Hepatocyte (in vitro differentiated cells): ENCODE results near the gene DHX8. TPM values are rescaled to one million over a fixed set of nuclear protein-coding genes. Genes with fewer than 3 reads are reported as not detected.

Experiments used
- DNase-seq: peaks from one replicate; pipeline ENCODE4 v3.0.0-alpha.2; 2016; ENCODE audit warnings: low spot score
- H2AFZ ChIP-seq: fragments of 200-600 bp; sonication (generic); 2 replicates; pipeline ENCODE4 v1.6.0; 2016; ENCODE audit warnings: antibody characterized with exemption, mild to moderate bottlenecking
- H3K27ac ChIP-seq: fragments of 200-600 bp; sonication (generic); 2 replicates; pipeline ENCODE4 v1.5.1; 2016; ENCODE audit warnings: mild to moderate bottlenecking
- H3K27me3 ChIP-seq: fragments of 200-600 bp; sonication (generic); 2 replicates; pipeline ENCODE4 v1.6.1; 2016
- H3K36me3 ChIP-seq: fragments of 200-600 bp; sonication (generic); replicated peaks from 2 replicates; pipeline ENCODE4 v1.5.1; 2016; ENCODE audit warnings: low read depth; ENCODE audit not compliant: insufficient read depth
- H3K4me1 ChIP-seq: fragments of 200-600 bp; sonication (generic); 2 replicates; pipeline ENCODE4 v1.5.1; 2016; ENCODE audit warnings: mild to moderate bottlenecking, moderate library complexity; ENCODE audit not compliant: insufficient read depth
- H3K4me2 ChIP-seq: fragments of 200-600 bp; sonication (generic); 2 replicates; pipeline ENCODE4 v1.6.0; 2016
- H3K4me3 ChIP-seq: fragments of 200-600 bp; sonication (generic); 2 replicates; pipeline ENCODE4 v1.5.1; 2016; ENCODE audit warnings: mild to moderate bottlenecking
- H3K79me2 ChIP-seq: fragments of 200-600 bp; sonication (generic); 2 replicates; pipeline ENCODE4 v1.6.0; 2017; ENCODE audit warnings: mild to moderate bottlenecking
- H3K9me2 ChIP-seq: fragments of 200-600 bp; sonication (generic); replicated peaks from 2 replicates; pipeline ENCODE4 v1.6.0; 2017; ENCODE audit warnings: mild to moderate bottlenecking; ENCODE audit not compliant: insufficient read depth
- H3K9me3 ChIP-seq: fragments of 200-600 bp; sonication (generic); 2 replicates; pipeline ENCODE4 v1.5.1; 2016; ENCODE audit warnings: low read depth, mild to moderate bottlenecking
- H4K20me1 ChIP-seq: fragments of 200-600 bp; sonication (generic); 2 replicates; pipeline ENCODE4 v1.6.0; 2016; ENCODE audit warnings: mild to moderate bottlenecking; ENCODE audit not compliant: insufficient read depth, poor library complexity, severe bottlenecking
- EZH2 ChIP-seq: fragments of 200-600 bp; sonication (generic); IDR thresholded peaks from 2 replicates; pipeline ENCODE4 v1.6.1; 2016; ENCODE audit warnings: antibody characterized with exemption, mild to moderate bottlenecking, borderline replicate concordance
- EZH2phosphoT487 ChIP-seq: fragments of 200-600 bp; sonication (generic); IDR thresholded peaks from one replicate; pipeline ENCODE4 v1.6.1; 2018; ENCODE audit warnings: antibody characterized with exemption, mild to moderate bottlenecking, low read depth, moderate library complexity; ENCODE audit not compliant: unreplicated experiment, severe bottlenecking
- WGBS: methylation state at CpG from one replicate; pipeline ENCODE4 v1.1.6; 2016; ENCODE audit warnings: low lambda C conversion rate; ENCODE audit errors: missing lambda C conversion rate; 5-methylcytosine and 5-hydroxymethylcytosine counted together
- polyA plus RNA-seq: library from polyadenylated mRNA; unstranded; fragments of >200 nt; fragmentation: Nextera tagmentation; extraction: Ambion mirVana; gene quantifications from 2 replicates; pipeline ENCODE4 v1.2.1, GENCODE V29; 2016
- total RNA-seq: library from RNA; depleted of rRNA; stranded (reverse); fragments of >200 nt; gene quantifications from 2 replicates; pipeline ENCODE4 v1.2.3, GENCODE V29; 2014
- TF ChIP-seq, protein P1 (sequence below): fragments of 200-600 bp; sonication (generic); IDR thresholded peaks from 2 replicates; pipeline ENCODE4 v1.5.1; 2016; ENCODE audit warnings: antibody characterized with exemption, mild to moderate bottlenecking; ENCODE audit not compliant: poor library complexity

Gene DHX8
- total and polyA plus RNA-seq, 2 experiments from 2014 or later, result 26.6 to 35.0 TPM

DNA sequence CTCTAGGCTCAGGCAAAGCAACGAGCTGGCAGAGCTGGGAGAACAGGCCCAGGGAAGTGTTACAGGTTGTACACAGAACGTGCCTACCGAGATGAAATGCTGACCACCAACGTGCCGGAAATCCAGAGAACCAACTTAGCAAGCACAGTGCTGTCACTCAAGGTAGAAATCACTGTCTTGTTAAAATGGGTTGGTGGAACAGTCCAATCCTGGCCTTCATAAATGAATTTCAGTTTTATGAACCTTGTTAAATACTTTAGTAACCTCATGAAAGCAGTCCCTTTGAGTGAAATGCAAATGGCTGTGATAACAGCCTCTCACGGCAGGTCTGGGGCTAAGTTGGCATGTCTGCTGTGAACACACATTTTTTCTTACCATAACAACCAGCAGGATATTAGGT lies 33.4 kb downstream of the DHX8 start:
- Histone ChIP-seq H3K4me1 (no peaks in the 10 kb centered on the region), H2AFZ (no peak overlapping the region), H3K4me3 (no peak overlapping the region), H3K79me2 (no peaks in the 10 kb centered on the region), H3K27ac (no peak overlapping the region), H4K20me1 (no peaks in the 10 kb centered on the region), H3K9me2 (no peaks in the 10 kb centered on the region), H3K9me3 (no peaks in the 10 kb centered on the region), H3K4me2 (no peak overlapping the region), H3K36me3 (peaks cover 7% of the 10 kb centered on the region), H3K27me3 (no peaks in the 10 kb centered on the region)
- 88% methylated on average over 6 of the region's 6 CpGs for WGBS
- DNase-seq, result no peak
- no peak for TF ChIP-seq EZH2
- TF ChIP-seq, protein P1, sequence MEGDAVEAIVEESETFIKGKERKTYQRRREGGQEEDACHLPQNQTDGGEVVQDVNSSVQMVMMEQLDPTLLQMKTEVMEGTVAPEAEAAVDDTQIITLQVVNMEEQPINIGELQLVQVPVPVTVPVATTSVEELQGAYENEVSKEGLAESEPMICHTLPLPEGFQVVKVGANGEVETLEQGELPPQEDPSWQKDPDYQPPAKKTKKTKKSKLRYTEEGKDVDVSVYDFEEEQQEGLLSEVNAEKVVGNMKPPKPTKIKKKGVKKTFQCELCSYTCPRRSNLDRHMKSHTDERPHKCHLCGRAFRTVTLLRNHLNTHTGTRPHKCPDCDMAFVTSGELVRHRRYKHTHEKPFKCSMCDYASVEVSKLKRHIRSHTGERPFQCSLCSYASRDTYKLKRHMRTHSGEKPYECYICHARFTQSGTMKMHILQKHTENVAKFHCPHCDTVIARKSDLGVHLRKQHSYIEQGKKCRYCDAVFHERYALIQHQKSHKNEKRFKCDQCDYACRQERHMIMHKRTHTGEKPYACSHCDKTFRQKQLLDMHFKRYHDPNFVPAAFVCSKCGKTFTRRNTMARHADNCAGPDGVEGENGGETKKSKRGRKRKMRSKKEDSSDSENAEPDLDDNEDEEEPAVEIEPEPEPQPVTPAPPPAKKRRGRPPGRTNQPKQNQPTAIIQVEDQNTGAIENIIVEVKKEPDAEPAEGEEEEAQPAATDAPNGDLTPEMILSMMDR, result no peak
- TF ChIP-seq EZH2phosphoT487, result no peak

DNA sequence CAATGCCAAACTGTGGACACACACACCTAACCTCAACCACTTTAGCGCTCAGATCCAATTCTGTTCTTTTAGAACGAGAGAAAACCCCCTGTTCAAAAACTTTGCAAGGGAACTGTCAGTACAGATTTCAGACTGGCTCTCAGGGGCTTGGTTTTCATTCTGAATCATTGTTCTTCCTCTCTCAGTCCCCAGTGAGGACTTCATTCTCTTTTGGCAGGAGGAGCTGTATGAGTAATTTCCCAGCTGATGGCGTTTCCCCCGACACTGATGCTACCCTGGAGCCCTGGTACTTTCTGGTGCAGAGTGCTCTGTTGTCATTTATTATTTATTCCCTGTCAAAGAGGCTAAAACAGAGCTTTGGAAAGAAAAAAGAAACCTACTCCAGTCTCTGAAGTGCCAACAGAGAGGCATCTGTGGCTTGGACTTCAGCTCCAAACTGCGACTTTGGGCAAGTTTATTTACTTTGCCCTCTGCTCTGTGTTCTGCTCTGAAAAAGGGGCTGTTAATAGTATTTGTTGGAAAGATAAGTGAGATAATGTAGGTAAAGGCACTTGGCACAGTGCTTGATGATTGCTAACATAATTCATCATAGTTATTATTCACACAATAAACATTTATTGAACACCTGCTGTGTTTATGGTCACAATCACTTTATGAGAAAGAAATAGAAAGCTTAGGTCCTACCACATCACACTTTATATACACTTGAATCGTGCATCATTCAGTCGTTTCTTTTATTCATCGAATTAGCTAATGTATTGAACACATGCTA lies 34.0 kb downstream of the DHX8 start:
- DNase-seq, result no peak
- peaks cover 7% of the 10 kb centered on the region for H3K36me3 ChIP-seq
- no peaks in the 10 kb centered on the region for H3K27me3 ChIP-seq
- H3K4me3 ChIP-seq, result no peak overlapping the region
- H4K20me1 ChIP-seq, result no peaks in the 10 kb centered on the region
- H2AFZ ChIP-seq, result no peak overlapping the region
- TF ChIP-seq, protein P1, result no peak
- no peak for TF ChIP-seq EZH2phosphoT487
- no peak for TF ChIP-seq EZH2
- H3K9me3 ChIP-seq, result no peaks in the 10 kb centered on the region
- H3K79me2 ChIP-seq, result no peaks in the 10 kb centered on the region
- no peak overlapping the region for H3K4me2 ChIP-seq
- no peaks in the 10 kb centered on the region for H3K4me1 ChIP-seq
- WGBS, result 88% methylated on average over 8 of the region's 8 CpGs
- no peak overlapping the region for H3K27ac ChIP-seq
- no peaks in the 10 kb centered on the region for H3K9me2 ChIP-seq

DNA sequence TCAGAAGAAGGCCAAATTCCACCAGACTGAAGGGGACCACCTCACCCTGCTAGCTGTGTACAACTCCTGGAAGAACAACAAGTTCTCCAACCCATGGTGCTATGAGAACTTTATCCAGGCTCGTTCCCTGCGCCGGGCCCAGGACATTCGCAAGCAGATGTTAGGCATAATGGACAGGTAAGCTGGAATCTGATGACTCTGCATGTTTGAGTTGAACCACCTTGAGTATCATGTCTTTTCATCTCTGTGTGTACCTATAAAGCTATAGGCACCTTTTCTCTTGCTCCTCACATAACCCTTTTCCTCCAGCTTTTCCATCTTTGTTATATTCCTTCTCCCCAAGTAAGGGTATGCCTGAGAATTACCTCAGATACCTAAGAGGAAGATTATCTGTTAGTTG lies 37.6 kb downstream of the DHX8 start:
- H3K4me3 ChIP-seq, result no peak overlapping the region
- H4K20me1 ChIP-seq, result no peaks in the 10 kb centered on the region
- TF ChIP-seq, protein P1, result no peak
- TF ChIP-seq EZH2, result no peak
- TF ChIP-seq EZH2phosphoT487, result no peak
- no peaks in the 10 kb centered on the region for H3K27me3 ChIP-seq
- DNase-seq, result no peak
- no peaks in the 10 kb centered on the region for H3K9me2 ChIP-seq
- H3K79me2 ChIP-seq, result no peaks in the 10 kb centered on the region
- H3K27ac ChIP-seq, result no peak overlapping the region
- no peak overlapping the region for H2AFZ ChIP-seq
- H3K9me3 ChIP-seq, result no peaks in the 10 kb centered on the region
- WGBS, result 97% methylated on average over 4 of the region's 4 CpGs
- no peak overlapping the region for H3K4me2 ChIP-seq
- peaks cover 6% of the 10 kb centered on the region for H3K4me1 ChIP-seq
- H3K36me3 ChIP-seq, result peaks cover 7% of the 10 kb centered on the region
